Measurements from ENCODE around the gene SLC12A6.
"Not testable (repeated sequence)": the region's sequence is repeated elsewhere in the genome, so short reads cannot be mapped to it uniquely, and the experiment has no call there.

SLC12A6 gene

GRCh38 chr15:34355241-34355640 lies 17.7 kb upstream of the SLC12A6 start:
- no peak for DNase-seq

DNA sequence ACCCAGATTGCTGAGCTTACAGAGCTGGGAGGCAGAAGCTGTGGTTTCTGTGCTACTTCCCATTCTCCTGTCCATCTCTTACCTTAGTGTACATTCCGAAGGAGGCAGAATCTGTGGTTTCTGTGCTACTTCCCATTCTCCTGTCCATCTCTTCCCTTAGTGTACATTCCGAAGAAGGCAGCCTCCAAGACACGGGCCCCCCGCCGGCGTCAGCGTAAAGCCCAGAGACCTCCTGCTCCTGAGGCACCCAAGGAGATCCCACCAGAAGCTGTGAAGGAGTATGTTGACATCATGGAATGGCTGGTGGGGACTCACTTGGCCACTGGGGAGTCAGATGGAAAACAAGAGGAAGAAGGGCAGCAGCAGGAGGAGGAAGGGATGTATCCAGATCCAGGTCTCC lies 16.7 kb upstream of the SLC12A6 start:
- no peak for DNase-seq

- DNase-seq, result no peak
Measured at GRCh38 chr15:34353627-34354026, 16.0 kb upstream of the SLC12A6 start.

GRCh38 chr15:34352996-34353395 lies 15.4 kb upstream of the SLC12A6 start:
- not testable (repeated sequence) for DNase-seq

DNA sequence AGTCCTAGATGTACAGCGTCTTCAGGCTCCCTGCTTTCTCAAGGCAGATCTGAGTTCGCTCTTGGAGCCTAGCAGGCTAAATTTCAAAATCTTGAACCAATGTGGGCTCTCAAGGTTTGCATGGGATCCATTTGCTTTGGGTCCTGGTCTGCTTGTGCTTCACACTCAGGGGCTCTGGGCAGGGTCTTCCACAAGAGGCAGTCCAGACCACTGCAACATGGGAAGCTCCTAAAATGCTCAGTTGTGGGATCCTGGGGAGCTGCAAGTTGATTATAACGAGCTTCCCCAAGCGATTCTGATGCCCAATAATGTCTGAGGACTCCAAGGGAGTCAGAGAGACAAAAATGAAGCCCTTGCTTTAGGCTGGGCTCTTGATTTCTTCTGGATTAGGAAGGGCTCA lies 12.2 kb upstream of the SLC12A6 start:
- DNase-seq, result no peak

DNA sequence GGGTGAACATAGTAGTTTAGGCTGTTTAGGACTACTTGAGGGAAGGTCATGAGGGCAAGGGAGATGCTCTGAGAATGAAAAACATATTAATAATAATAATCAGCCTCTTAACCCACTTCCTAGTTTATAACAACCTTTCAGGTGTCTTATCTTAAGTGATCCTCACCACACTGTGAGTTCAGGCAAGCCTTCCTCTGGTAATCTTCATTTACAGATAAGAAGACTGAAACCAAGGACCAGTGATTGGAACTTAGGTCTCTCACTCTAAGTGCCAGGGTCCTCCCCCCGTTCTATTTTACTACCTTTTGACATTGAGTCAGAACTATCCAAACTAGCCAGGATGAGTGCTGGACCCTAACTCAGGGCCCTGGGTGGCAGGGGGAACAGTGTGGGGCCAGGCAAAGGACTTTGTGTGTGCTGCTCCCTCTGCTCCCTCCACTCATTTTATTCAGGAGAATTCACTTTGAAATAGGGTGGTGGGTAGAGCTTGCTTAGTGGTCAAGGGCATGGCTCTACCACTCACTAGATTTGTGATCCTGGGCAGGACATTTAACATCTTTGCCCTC lies 11.2 kb upstream of the SLC12A6 start:
- no peak for DNase-seq

GRCh38 chr15:34347951-34348638 lies 10.5 kb upstream of the SLC12A6 start:
- no peak for DNase-seq

DNA sequence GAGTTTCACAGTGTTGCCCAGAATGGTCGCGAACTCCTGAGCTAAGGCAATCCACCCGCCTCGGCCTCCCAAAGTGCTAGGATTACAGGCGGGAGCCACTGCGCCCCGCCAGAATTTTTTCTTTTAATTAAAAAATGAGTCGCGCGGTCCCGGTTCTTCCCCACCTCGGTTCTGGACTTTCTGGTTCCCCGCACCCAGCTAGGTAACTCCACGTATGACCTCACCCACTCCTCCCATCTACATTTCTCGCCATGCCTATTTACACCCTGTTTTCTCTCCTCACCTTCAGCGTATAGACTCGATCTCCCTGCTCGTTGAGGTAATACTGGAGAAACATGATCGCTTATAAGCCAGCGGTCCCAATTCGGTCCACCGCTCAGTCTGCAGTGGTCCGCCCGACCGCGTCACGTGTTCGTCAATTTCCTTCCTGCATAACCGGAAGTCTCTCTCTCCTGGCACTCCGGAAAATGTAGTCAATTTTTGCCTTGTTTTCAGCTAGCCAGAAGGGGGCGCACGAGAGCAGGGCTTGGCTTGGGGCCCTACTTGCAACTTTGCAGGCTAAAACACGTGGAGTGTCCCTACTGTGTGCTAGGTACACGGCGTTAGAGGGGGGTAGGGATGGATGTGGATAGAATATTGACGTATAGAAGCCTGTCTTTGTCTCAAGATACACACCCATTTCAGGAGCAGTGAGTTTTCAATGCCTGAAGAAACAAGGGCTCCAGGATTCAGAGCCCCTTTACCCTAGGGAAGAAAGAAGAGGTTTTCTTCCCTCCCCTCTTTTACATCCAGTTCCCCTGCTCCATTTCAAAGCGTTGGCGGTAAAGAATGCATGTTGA lies 5.4 kb upstream of the SLC12A6 start, which contains the start of the genes NOP10 and NUTM1:
TSS of gene NOP10 (minus strand) at position 400 of the 839 bp plus-strand sequence. CDS start at position 337, 63 bp downstream.
TSS of gene NUTM1 (plus strand) at position 579 of the 839 bp plus-strand sequence. CDS start 382 bp downstream, outside the sequence.
- peak; percentile 97 for DNase-seq

DNA sequence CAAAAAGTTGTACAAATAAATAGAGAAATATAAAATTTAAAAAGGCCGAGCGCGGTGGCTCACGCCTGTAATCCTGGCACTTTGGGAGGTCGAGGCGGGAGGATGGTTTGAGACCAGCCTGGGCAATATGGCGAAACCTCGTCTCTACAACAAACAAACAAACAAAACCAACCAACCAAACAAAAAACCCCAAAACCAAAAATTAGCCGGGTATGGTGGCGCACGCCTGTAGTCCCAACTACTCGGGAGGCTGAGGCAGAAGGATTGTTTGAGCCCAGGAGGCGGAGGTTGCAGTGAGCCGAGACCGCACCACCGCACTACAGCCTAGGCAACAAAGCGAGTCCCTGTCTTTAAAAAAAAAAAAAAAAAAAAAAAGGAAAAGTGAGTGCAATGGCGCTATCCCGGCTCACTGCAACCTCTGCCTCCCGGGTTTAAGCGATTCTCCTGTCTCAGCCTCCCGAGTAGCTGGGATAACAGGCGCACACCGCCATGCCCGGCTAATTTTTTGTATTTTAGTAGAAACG lies 4.7 kb upstream of the SLC12A6 start:
- DNase-seq, result not testable (repeated sequence)

DNA sequence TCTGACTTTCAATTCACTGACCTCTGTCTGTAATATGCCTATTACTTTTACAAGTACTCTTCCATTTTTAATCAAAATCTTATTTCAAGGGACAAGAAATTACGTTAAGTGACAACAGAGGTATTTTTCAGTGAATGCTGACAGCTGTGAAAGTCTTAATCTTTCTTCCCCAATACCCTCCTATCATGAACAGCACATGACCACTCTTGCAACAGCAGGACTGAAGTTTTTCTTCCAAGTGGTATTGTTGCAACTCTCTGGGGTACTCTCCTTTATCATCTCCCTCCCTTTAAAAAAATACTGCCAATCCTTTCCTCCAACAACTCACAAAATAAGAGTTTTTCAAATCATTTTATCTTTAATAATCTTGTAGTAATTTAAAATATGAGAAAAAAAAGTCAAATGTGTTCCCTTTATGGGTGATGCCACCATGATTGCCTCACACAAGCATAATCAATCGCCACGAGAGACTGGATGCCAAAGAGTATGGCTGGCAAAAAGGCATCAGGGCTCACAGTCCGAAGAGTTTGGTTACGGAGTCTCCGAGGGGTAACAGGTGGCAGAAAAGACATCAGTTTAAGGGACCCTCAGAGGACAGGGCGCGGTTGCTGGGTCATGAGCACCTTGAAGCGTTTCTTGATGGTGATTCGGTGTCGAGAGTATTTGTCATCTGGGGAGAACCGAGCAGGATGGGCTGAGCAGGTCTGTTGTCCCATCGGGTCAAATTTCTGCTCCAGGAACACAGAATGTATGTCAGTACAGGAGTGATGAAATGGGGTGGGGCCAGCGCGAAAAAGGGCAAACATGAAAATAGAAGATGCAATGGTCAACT lies 4.0 kb upstream of the SLC12A6 start:
- DNase-seq, result no peak

GRCh38 chr15:34339946-34340345 lies 2.4 kb upstream of the SLC12A6 start:
- DNase-seq, result no peak

DNA sequence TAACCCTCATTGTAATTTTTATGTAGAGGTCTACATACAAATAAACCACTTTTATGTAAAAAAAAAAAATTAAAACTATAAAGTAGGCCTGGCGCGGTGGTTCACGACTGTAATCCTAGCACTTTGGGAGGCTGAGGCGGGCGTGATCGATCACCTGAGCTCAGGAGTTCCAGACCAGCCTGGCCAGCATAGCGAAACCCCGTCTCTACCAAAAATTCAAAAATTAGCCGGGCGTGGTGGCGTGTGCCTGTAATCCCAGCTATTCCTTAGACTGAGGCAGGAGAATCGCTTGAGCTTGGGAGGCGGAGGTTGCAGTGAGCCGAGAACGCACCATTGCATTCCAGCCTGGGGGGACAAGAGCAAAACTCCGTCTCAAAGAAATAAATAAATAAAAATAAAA lies 766 bp upstream of the SLC12A6 start:
- no peak for DNase-seq

- no peak for DNase-seq
Measured at GRCh38 chr15:34336991-34337556, 507 bp downstream of the SLC12A6 start.

DNA sequence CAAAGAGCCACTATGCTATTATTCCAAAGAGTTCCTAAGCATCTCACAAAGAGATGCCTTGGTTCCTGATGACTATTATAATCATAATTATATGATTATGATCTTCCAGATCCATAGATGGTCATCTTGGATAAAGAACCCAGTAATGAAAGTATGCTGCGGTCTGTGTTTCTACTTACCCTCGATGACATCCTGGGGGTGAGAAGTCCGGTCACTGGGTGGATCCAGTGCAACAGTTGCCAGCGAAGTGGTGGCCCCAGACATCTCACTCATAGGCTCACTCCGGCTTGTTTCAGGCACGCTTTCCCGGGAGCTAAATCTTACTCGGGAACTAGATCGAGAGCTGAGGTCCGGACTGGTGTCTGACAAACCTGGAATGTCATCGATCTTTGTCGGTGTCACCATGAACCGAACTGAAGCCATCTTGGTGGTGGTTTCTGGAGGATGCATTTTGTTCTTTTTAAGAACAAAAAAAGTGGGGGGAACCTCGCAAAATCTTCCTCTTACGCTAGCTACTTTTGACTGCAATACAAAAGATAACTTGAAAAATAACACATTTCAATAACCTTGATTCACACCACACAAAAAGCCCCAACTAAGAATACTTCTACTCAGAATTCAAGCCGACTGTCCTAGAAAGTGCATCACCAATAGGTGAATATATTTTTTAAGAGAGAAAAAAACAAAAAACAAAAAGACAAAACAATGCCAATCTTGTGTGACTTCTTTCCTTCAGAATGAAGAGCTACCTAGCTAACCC lies 1.2 kb downstream of the SLC12A6 start:
- no peak for DNase-seq

DNA sequence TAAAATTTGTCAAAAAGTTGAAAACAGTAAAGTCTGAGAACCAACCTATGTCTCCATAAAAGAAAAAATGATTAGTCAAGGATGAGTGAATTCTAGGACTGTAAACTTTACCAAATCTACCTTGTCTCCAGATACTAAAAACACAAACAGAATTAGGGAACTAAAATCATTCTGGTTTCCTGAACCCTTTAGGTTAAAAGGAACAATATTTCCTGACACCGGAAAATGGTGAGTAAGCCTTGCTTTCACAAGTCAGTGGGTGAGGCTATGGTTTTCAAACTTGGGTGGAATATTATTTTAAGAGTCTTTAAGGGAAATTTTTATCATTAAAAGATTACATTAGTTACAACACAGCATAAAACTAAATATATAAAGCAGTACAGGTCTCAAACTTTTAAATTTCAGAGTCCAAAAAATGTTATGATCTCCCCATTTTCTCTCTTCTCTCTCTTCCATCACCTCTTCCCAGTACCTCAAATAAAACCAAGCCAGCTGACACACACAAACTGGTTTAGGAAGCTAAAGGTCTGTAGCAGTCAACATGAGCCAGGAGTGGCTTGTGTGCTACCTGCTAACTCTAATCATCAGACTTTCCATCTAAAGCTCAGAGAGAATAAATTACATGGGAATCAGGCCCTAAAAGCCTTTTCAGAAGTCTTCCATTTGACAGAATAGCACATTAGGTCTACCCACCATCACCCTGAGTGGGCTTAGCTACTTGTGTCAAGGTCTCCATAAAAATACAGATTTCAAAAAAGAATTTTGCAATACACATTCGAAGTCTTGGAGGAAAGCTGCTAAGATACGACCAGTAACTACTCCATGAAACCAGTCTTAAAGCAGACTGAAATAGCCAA lies 2.2 kb downstream of the SLC12A6 start:
- DNase-seq, result no peak

DNA sequence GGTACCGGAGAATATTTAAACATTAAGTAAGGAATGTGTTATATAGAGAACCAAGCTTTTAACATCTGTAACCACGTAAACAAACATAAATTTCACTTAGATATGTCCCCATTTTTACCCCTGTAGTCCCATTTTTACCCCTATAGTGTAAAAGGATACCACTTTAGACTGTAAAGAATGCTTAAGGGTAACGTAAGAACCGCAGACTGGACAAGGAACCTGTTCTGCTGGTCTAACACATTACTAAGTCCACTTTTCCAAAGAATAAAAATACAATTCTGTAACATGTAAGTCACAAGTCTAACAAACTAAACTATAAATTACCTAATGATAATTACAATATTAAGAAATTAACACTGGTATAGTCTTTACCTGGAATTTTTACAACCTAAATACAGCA lies 2.9 kb downstream of the SLC12A6 start:
- DNase-seq, result no peak

DNA sequence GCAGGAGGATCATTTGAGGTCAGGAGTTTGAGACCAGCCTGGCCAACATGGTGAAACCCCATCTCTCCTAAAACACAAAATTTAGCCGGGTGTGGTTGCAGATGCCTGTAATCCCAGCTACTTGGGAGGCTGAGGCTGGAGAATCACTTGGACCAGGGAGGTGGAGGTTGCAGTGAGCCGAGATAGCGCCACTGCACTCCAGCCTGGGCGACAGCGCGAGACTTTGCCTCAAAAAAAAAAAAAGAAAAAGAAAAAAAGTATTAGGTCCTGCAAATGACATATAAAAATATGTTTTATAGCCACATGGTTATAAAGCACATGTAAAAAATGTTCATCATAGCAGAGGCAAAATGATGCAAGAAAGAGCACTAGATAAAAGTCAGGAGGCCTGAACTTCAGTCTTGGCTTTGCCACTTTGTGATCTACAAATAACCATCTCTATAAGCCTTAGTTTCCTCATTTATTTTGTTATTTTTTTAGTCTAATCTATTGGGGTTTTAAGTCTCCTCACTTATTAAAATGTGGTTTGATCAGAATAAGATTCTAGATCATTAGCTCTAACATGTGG lies 4.9 kb downstream of the SLC12A6 start:
- no peak for DNase-seq

- no peak for DNase-seq
Measured at GRCh38 chr15:34331809-34332208, 5.8 kb downstream of the SLC12A6 start.

DNA sequence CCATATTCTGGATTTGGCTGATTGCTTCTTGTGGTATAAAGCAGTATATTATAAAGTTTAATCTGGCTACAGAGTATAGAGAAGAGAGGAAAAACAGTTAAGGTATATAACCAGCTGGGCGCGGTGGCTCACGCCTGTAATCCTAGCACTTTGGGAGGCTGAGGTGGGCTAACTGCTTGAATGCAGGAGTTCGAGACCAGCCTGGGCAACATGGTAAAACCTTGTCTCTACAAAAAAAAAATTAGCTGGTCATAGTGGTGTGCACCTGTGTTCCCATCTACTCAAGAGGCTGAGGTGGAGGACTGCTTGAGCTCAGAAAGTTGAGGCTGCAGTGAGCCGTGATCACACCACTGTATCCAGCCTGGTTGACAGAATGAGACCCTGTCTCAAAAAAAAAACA lies 7.3 kb downstream of the SLC12A6 start:
- DNase-seq, result no peak

DNA sequence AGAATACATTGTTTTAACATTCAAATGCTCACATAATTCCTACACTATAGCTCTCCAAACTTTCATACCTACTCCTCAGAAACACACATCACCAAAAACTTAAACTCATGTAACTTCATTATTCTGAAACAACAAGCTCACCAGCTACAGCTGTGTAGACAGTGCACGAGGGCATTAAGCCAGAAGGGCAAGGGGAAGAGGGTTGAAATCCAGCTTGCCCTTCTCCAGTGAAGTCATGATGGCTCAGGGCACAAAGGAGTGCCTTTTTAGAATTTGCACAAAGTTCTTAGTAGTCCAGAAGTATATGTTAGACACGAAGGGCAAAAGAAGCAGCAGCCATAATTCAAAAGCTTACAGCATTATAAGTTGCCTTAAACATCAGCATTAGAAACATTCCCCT lies 8.6 kb downstream of the SLC12A6 start:
- no peak for DNase-seq

All from activated CD4-positive, alpha-beta T cell treated with anti-CD3 and anti-CD28 coated beads for 48 hours (primary cell).